Activated T-cell treated with anti-CD3 and anti-CD28 coated beads, Interleukin-2, amount 50 U/mL, for 4 hours (primary cell): ENCODE data around the gene PPP2R3C. TPM values are rescaled to one million over a fixed set of nuclear protein-coding genes. Genes with fewer than 3 reads are reported as not detected.

Experiments used
- ATAC-seq, 2 donors: fragments of 200-7000 bp; cut with Tn5 transposase; one replicate each; pipeline ENCODE4 v1.10.0; 2021
- DNase-seq: peaks from one replicate; pipeline ENCODE4 v3.0.0-alpha.2; 2020
- H3K27me3 Mint-ChIP-seq: one replicate; pipeline ENCODE4 v1.8.0; 2021; ENCODE audit warnings: low read depth, mixed read lengths
- H3K36me3 Mint-ChIP-seq: one replicate; pipeline ENCODE4 v1.8.0; 2022; ENCODE audit warnings: mixed read lengths; ENCODE audit not compliant: insufficient read depth
- H3K4me1 Mint-ChIP-seq: one replicate; pipeline ENCODE4 v1.8.0; 2021; ENCODE audit warnings: low read depth, mixed read lengths
- H3K4me3 Mint-ChIP-seq: one replicate; pipeline ENCODE4 v1.8.0; 2021; ENCODE audit warnings: mild to moderate bottlenecking, moderate library complexity, mixed read lengths
- H3K9me3 Mint-ChIP-seq: one replicate; pipeline ENCODE4 v1.8.0; 2021; ENCODE audit warnings: mixed read lengths
- total RNA-seq, 3 donors: library from RNA; stranded (reverse); gene quantifications; one replicate each; pipeline ENCODE4 v1.2.1, GENCODE V29; 2021

The PPP2R3C gene
- total RNA-seq, 3 donors from 2014 or later: 36.9 to 41.7 (median 41.6) TPM

- no peak for DNase-seq
- H3K27me3 Mint-ChIP-seq: no peaks in the 10 kb centered on the region
- peaks cover 5% of the 10 kb centered on the region for H3K4me1 Mint-ChIP-seq
- peaks cover 21% of the 10 kb centered on the region for H3K36me3 Mint-ChIP-seq
- no peak overlapping the region for H3K4me3 Mint-ChIP-seq
- no peak for ATAC-seq
- H3K9me3 Mint-ChIP-seq: no peaks in the 10 kb centered on the region
Observed at GRCh38 chr14:35146711-35147149, 24.9 kb upstream of the PPP2R3C start.

DNA sequence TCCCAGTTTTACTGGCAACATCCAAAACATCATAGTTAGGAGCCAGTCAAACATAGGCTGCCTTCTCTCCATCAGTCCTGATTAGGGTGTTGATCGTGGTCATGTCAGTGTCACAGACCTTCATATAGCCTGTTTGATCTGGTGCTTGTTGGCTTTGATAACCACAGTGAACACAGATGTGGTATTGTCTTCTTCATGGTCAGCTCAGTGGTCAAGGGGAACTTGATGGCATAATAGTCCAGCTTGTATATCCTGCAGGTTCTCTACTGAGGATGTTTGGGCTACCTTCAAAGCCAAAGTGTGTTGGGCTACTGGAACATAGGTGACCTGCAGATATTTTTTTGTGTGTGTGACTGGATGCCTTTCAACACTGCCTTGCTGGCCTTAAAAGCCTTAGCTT, 22.2 kb upstream of the PPP2R3C start:
- Mint-ChIP-seq H3K36me3 (peaks cover 15% of the 10 kb centered on the region), H3K4me3 (no peak overlapping the region), H3K27me3 (no peaks in the 10 kb centered on the region), H3K4me1 (peaks cover 8% of the 10 kb centered on the region), H3K9me3 (no peaks in the 10 kb centered on the region)
- DNase-seq (no peak), ATAC-seq (no peak)

- H3K9me3 Mint-ChIP-seq: no peaks in the 10 kb centered on the region
- peaks cover 20% of the 10 kb centered on the region for H3K4me1 Mint-ChIP-seq
- no peaks in the 10 kb centered on the region for H3K27me3 Mint-ChIP-seq
- no peak for DNase-seq
- peaks cover 21% of the 10 kb centered on the region for H3K36me3 Mint-ChIP-seq
- no peak for ATAC-seq
- no peak overlapping the region for H3K4me3 Mint-ChIP-seq
Observed at GRCh38 chr14:35140718-35141581, 19.2 kb upstream of the PPP2R3C start.

GRCh38 chr14:35138585-35138984, 16.8 kb upstream of the PPP2R3C start:
- H3K9me3 Mint-ChIP-seq: no peaks in the 10 kb centered on the region
- DNase-seq: no peak
- no peak for ATAC-seq
- peaks cover 26% of the 10 kb centered on the region for H3K36me3 Mint-ChIP-seq
- H3K4me3 Mint-ChIP-seq: no peak overlapping the region
- no peaks in the 10 kb centered on the region for H3K27me3 Mint-ChIP-seq
- H3K4me1 Mint-ChIP-seq: peaks cover 23% of the 10 kb centered on the region

- no peaks in the 10 kb centered on the region for H3K27me3 Mint-ChIP-seq
- DNase-seq: no peak
- no peak overlapping the region for H3K4me3 Mint-ChIP-seq
- no peak for ATAC-seq
- peaks cover 20% of the 10 kb centered on the region for H3K4me1 Mint-ChIP-seq
- H3K9me3 Mint-ChIP-seq: peaks cover 4% of the 10 kb centered on the region
- peaks cover 34% of the 10 kb centered on the region for H3K36me3 Mint-ChIP-seq
Observed at GRCh38 chr14:35134329-35135123, 12.7 kb upstream of the PPP2R3C start.

DNA sequence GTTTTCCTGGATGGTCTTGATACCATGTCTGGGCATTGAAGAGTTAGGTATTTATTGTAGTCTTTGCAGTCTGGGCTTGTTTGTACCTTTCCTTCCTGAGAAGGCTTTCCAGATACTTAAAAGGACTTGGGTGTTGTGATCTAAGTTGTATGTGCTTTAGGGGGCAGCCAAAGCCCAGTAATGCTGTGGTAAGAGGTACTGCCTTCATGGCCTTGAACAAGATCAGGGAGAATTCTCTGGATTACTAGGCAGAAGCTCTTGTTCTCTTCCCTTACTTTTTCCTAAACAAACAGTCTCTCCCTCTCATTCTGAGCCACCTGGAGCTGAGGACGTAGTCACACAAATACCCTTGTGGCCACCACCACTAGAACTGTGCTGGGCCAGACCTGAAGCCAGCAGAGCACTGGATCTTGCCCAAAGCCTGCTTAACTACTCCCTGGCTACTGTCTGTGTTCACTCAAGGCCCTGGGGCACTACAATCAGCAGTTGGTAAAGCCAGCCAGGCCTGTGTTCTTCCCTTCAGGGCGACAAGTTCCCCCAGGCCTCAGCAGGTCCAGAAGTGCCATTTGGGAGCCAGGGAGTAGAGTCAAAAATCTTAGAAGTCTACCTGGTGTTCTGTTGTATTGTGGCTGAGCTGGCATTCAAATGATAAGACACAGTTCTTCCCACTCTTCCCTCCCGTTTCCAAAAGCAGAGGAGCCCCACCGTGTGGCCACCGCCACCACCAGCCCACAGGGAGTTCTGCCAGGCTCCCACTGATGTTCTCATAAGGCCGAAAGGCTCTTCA, 11.9 kb upstream of the PPP2R3C start:
- no peak for DNase-seq
- H3K4me3 Mint-ChIP-seq: no peak overlapping the region
- H3K36me3 Mint-ChIP-seq: peaks cover 37% of the 10 kb centered on the region
- H3K4me1 Mint-ChIP-seq: peaks cover 24% of the 10 kb centered on the region
- ATAC-seq: no peak
- no peaks in the 10 kb centered on the region for H3K27me3 Mint-ChIP-seq
- H3K9me3 Mint-ChIP-seq: peaks cover 4% of the 10 kb centered on the region

GRCh38 chr14:35124127-35124526, 2.3 kb upstream of the PPP2R3C start:
- H3K36me3 Mint-ChIP-seq: peaks cover 22% of the 10 kb centered on the region
- peaks cover 65% of the 10 kb centered on the region for H3K4me1 Mint-ChIP-seq
- ATAC-seq: no peak
- peak overlapping the region; percentile 94 for H3K4me3 Mint-ChIP-seq
- no peaks in the 10 kb centered on the region for H3K9me3 Mint-ChIP-seq
- H3K27me3 Mint-ChIP-seq: no peaks in the 10 kb centered on the region
- no peak for DNase-seq

- Mint-ChIP-seq H3K4me3 (peak overlapping the region; percentile 94), H3K9me3 (no peaks in the 10 kb centered on the region), H3K4me1 (peaks cover 66% of the 10 kb centered on the region), H3K27me3 (no peaks in the 10 kb centered on the region), H3K36me3 (peaks cover 17% of the 10 kb centered on the region)
- ATAC-seq (no peak), DNase-seq (no peak)
Observed at GRCh38 chr14:35123388-35123703, 1.6 kb upstream of the PPP2R3C start.

DNA sequence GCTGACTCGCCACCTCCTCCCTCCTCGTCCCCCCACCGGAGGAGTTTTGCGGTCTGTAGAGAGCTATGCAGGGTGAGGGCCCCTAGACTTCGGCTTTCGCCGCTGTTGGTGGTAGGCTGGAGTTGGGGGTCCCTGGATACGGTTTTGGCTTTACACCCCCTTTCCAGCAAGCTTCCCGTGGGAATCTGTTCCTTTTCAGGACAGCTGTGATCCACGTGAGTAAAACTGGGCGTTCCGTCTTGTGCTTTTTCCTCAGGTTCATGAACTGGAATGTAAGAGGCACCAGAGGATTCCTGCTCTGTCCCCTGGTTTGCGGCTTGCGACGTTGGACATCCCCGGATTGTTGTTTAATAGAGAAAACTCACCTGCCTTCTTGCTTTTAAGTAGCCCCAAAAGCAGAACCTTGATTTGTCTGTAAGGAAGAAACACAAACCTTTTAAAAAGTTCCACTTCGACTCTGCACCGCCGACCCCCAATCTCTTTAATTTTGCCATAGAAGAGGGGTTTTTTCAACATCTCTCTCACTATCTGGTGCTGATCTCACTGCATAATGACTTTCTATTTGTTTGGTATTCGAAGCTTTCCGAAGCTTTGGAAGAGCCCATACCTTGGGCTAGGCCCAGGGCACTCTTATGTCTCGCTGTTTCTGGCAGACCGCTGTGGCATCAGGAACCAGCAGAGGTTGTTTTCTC, 1.1 kb upstream of the PPP2R3C start:
- H3K27me3 Mint-ChIP-seq: no peaks in the 10 kb centered on the region
- peak overlapping the region; percentile 94 for H3K4me3 Mint-ChIP-seq
- H3K4me1 Mint-ChIP-seq: peaks cover 65% of the 10 kb centered on the region
- ATAC-seq: no peak
- peaks cover 15% of the 10 kb centered on the region for H3K36me3 Mint-ChIP-seq
- no peak for DNase-seq
- no peaks in the 10 kb centered on the region for H3K9me3 Mint-ChIP-seq

GRCh38 chr14:35121026-35121886, 534 bp downstream of the PPP2R3C start:
- ATAC-seq (no peak), DNase-seq (no peak)
- H3K4me1 Mint-ChIP-seq: peaks cover 66% of the 10 kb centered on the region
- peak overlapping the region; percentile 94 for H3K4me3 Mint-ChIP-seq
- H3K27me3 Mint-ChIP-seq: no peaks in the 10 kb centered on the region
- H3K36me3 Mint-ChIP-seq: peaks cover 19% of the 10 kb centered on the region
- no peaks in the 10 kb centered on the region for H3K9me3 Mint-ChIP-seq

DNA sequence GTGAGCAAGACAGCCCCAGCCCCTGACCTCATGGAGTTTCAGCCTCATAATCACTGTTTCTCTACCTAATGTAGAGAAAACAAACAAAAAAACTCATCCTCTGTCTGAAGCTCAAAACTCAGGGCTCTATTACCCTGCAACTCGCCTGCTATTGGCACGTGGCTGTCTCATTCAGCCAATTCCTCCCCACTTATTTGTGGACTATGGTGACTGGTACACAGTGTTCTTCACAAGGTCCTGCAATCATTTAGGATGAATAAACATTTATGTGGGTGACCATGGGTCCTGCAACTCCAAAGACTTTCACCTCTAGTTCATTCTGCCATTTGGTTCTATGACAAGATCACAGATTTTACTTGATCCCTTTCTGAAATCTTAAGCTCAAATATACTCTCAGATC, 4.7 kb downstream of the PPP2R3C start:
- no peak overlapping the region for H3K4me3 Mint-ChIP-seq
- H3K27me3 Mint-ChIP-seq: no peaks in the 10 kb centered on the region
- DNase-seq: no peak
- no peak for ATAC-seq
- peaks cover 37% of the 10 kb centered on the region for H3K36me3 Mint-ChIP-seq
- peaks cover 42% of the 10 kb centered on the region for H3K4me1 Mint-ChIP-seq
- no peaks in the 10 kb centered on the region for H3K9me3 Mint-ChIP-seq

- Mint-ChIP-seq H3K9me3 (no peaks in the 10 kb centered on the region), H3K4me1 (peaks cover 42% of the 10 kb centered on the region), H3K4me3 (no peak overlapping the region), H3K27me3 (no peaks in the 10 kb centered on the region), H3K36me3 (peaks cover 45% of the 10 kb centered on the region)
- ATAC-seq (no peak), DNase-seq (no peak)
Observed at GRCh38 chr14:35116242-35116641, 5.5 kb downstream of the PPP2R3C start.

GRCh38 chr14:35114036-35114435, 7.8 kb downstream of the PPP2R3C start:
- no peak for ATAC-seq
- Mint-ChIP-seq H3K4me1 (peaks cover 29% of the 10 kb centered on the region), H3K9me3 (no peaks in the 10 kb centered on the region), H3K27me3 (no peaks in the 10 kb centered on the region), H3K4me3 (no peak overlapping the region), H3K36me3 (peaks cover 54% of the 10 kb centered on the region)
- DNase-seq: no peak
